ENCODE data around the gene MYH14. TPM values are rescaled to one million over a fixed set of nuclear protein-coding genes. Genes with fewer than 3 reads are reported as not detected.

The MYH14 gene
- total RNA-seq, 1 donor from 2014 or later: 70.5 TPM

GRCh38 chr19:50255115-50255514, 51.7 kb downstream of the MYH14 start:
- DNase-seq (ENCODE audit: low spot score) (no peak), ATAC-seq (no peak)

GRCh38 chr19:50257141-50257540, 53.7 kb downstream of the MYH14 start:
- no peak for DNase-seq (ENCODE audit: low spot score)

GRCh38 chr19:50258918-50259372, 55.5 kb downstream of the MYH14 start:
- ATAC-seq (peak; percentile 73), DNase-seq (ENCODE audit: low spot score) (peak; percentile 52)

More at GRCh38 chr19:50257141-50257540, 53.7 kb downstream of the MYH14 start:
- no peak for ATAC-seq

GRCh38 chr19:50261446-50261970, 58.1 kb downstream of the MYH14 start:
- ATAC-seq (no peak), DNase-seq (ENCODE audit: low spot score) (no peak)

GRCh38 chr19:50263176-50263575, 59.8 kb downstream of the MYH14 start:
- ATAC-seq (no peak), DNase-seq (ENCODE audit: low spot score) (no peak)

GRCh38 chr19:50264483-50265186, 61.2 kb downstream of the MYH14 start:
- ATAC-seq (no peak), DNase-seq (ENCODE audit: low spot score) (no peak)

GRCh38 chr19:50266041-50266440, 62.6 kb downstream of the MYH14 start:
- DNase-seq (ENCODE audit: low spot score) (no peak), ATAC-seq (peak; percentile 72)

GRCh38 chr19:50266896-50267295, 63.5 kb downstream of the MYH14 start:
- ATAC-seq (peak; percentile 48), DNase-seq (ENCODE audit: low spot score) (no peak)

GRCh38 chr19:50268041-50268440, 64.6 kb downstream of the MYH14 start:
- ATAC-seq (no peak), DNase-seq (ENCODE audit: low spot score) (no peak)

- no peak for ATAC-seq
- no peak for DNase-seq (ENCODE audit: low spot score)
These were observed 65.1 kb downstream of the MYH14 start for GRCh38 chr19:50268501-50268900.

GRCh38 chr19:50269653-50270052, 66.2 kb downstream of the MYH14 start:
- ATAC-seq: no peak
- DNase-seq (ENCODE audit: low spot score): no peak

GRCh38 chr19:50272263-50272897, 69.0 kb downstream of the MYH14 start:
- DNase-seq (ENCODE audit: low spot score) (no peak), ATAC-seq (no peak)

- ATAC-seq (no peak), DNase-seq (ENCODE audit: low spot score) (no peak)
These were observed 70.4 kb downstream of the MYH14 start for GRCh38 chr19:50273821-50274220.

- no peak for DNase-seq (ENCODE audit: low spot score)
- ATAC-seq: no peak
These were observed 72.4 kb downstream of the MYH14 start for GRCh38 chr19:50275577-50276368.

GRCh38 chr19:50276370-50277063, 73.1 kb downstream of the MYH14 start:
- ATAC-seq (no peak), DNase-seq (ENCODE audit: low spot score) (no peak)

GRCh38 chr19:50277966-50278580, 74.7 kb downstream of the MYH14 start:
- ATAC-seq (no peak), DNase-seq (ENCODE audit: low spot score) (no peak)

GRCh38 chr19:50280074-50280473, 76.7 kb downstream of the MYH14 start:
- no peak for DNase-seq (ENCODE audit: low spot score)
- ATAC-seq: no peak

GRCh38 chr19:50280983-50281382, 77.6 kb downstream of the MYH14 start:
- DNase-seq (ENCODE audit: low spot score): no peak
- no peak for ATAC-seq

GRCh38 chr19:50281491-50281890, 78.1 kb downstream of the MYH14 start:
- no peak for ATAC-seq
- DNase-seq (ENCODE audit: low spot score): no peak

GRCh38 chr19:50285833-50286232, 82.4 kb downstream of the MYH14 start:
- ATAC-seq: no peak
- no peak for DNase-seq (ENCODE audit: low spot score)
